IPS DF 6.9 (cell line): Measurements from ENCODE around the gene GLI3.

Source experiments
- DNase-seq: peaks from one replicate; pipeline ENCODE4 v3.0.0-alpha.2; 2013; ENCODE audit warnings: low read depth, low spot score
- H3K27ac ChIP-seq: one replicate; pipeline ENCODE4 v1.5.1; 2013; ENCODE audit warnings: low read length, control low read depth
- H3K27me3 ChIP-seq: 2 replicates; pipeline ENCODE4 v1.6.1; 2013; ENCODE audit warnings: mild to moderate bottlenecking, low read length; ENCODE audit not compliant: control insufficient read depth, insufficient read depth
- H3K36me3 ChIP-seq: 2 replicates; pipeline ENCODE4 v1.6.1; 2013; ENCODE audit warnings: low read length; ENCODE audit not compliant: control insufficient read depth, insufficient read depth
- H3K4me1 ChIP-seq: 2 replicates; pipeline ENCODE4 v1.6.1; 2013; ENCODE audit warnings: low read length; ENCODE audit not compliant: control insufficient read depth, insufficient read depth
- H3K4me3 ChIP-seq: 2 replicates; pipeline ENCODE4 v1.5.1; 2013; ENCODE audit warnings: mild to moderate bottlenecking, low read length
- H3K9me3 ChIP-seq: 2 replicates; pipeline ENCODE4 v1.6.1; 2013; ENCODE audit warnings: low read length, inconsistent platforms; ENCODE audit not compliant: control insufficient read depth, insufficient read depth
- WGBS: extraction: QIAGEN DNeasy Blood & Tissue Kit; methylation state at CpG from one replicate; pipeline ENCODE4 v1.1.7; 2013; ENCODE audit warnings: mixed read lengths, missing lambda C conversion rate; ENCODE audit not compliant: insufficient read length, insufficient coverage; 5-methylcytosine and 5-hydroxymethylcytosine counted together

GLI3 gene

GRCh38 chr7:42090056-42090455, 147.0 kb downstream of the GLI3 start:
- Histone ChIP-seq H3K9me3 (no peaks in the 10 kb centered on the region), H3K27ac (no peak overlapping the region), H3K27me3 (peaks cover 52% of the 10 kb centered on the region), H3K4me1 (peaks cover 4% of the 10 kb centered on the region), H3K4me3 (no peak overlapping the region), H3K36me3 (no peaks in the 10 kb centered on the region)
- DNase-seq = no peak
- WGBS = no CpG with 5 or more reads among the region's 2 CpGs

- H3K27ac ChIP-seq = no peak overlapping the region
- H3K27me3 ChIP-seq = peaks cover 41% of the 10 kb centered on the region
- DNase-seq = no peak
- no peak overlapping the region for H3K4me3 ChIP-seq
- H3K4me1 ChIP-seq = peaks cover 4% of the 10 kb centered on the region
- H3K36me3 ChIP-seq = no peaks in the 10 kb centered on the region
- WGBS = no CpG with 5 or more reads among the region's 2 CpGs
- H3K9me3 ChIP-seq = no peaks in the 10 kb centered on the region
These were observed 149.4 kb downstream of the GLI3 start for GRCh38 chr7:42087616-42088015.

DNA sequence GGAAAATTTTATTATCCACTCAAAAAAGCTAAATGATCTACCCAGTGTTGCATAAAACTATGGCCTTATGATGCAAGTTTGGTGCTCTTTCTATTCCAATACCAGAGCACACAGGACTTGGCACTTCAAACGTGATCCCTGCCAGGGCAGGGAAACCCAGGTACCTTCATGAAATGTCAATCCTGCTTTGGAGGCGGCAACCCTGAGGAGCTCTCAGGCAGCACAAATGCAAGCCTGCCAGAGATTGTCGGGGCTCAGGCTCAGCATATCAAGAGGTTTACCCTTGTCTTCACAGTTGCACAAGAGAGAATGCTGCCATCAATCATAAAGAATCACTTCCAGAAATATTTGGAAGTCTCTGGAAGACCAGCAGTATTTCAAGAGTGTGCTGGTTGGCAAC, 151.5 kb downstream of the GLI3 start:
- WGBS = no CpG with 5 or more reads among the region's 3 CpGs
- no peak for DNase-seq
- peaks cover 35% of the 10 kb centered on the region for H3K27me3 ChIP-seq

DNA sequence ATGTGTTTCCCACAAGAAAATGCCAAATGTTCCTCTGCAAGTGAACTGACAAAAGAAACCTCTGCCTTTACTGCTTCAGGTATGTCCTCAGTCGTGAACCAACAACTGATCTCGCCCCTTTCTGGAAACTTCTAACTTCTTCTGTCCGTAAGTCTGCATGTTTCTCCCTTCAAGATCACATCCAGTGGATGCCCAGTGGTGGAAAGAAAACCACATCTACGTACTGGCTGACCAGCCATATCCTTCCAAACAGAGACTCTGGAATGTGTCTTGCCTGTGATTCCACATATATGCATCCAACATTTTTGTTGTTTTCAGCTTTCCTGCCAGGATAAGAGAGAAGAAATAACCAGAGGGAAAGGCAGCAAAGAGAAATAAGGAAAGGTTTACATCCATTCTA, 152.7 kb downstream of the GLI3 start:
- no peaks in the 10 kb centered on the region; the same call in 1 of the 2 replicates for H3K4me1 ChIP-seq
- no CpG with 5 or more reads among the region's 4 CpGs for WGBS
- DNase-seq = no peak

More for the DNA sequence above, 151.5 kb downstream of the GLI3 start:
- H3K9me3 ChIP-seq = no peaks in the 10 kb centered on the region
- H3K4me1 ChIP-seq = no peaks in the 10 kb centered on the region; the same call in none of the 2 replicates
- no peak overlapping the region for H3K4me3 ChIP-seq
- H3K27ac ChIP-seq = no peak overlapping the region
- H3K36me3 ChIP-seq = no peaks in the 10 kb centered on the region

GRCh38 chr7:42083284-42083683, 153.7 kb downstream of the GLI3 start:
- no peak for DNase-seq
- Histone ChIP-seq H3K27ac (no peak overlapping the region), H3K4me3 (no peak overlapping the region), H3K9me3 (no peaks in the 10 kb centered on the region), H3K4me1 (no peaks in the 10 kb centered on the region; the same call in 1 of the 2 replicates), H3K27me3 (peaks cover 14% of the 10 kb centered on the region), H3K36me3 (no peaks in the 10 kb centered on the region)
- WGBS = no CpG with 5 or more reads among the region's 1 CpG

More for the DNA sequence above, 152.7 kb downstream of the GLI3 start:
- H3K27ac ChIP-seq = no peak overlapping the region
- H3K9me3 ChIP-seq = no peaks in the 10 kb centered on the region
- H3K4me3 ChIP-seq = no peak overlapping the region
- H3K36me3 ChIP-seq = no peaks in the 10 kb centered on the region
- H3K27me3 ChIP-seq = peaks cover 24% of the 10 kb centered on the region

- Histone ChIP-seq H3K36me3 (no peaks in the 10 kb centered on the region), H3K4me1 (no peaks in the 10 kb centered on the region; the same call in 1 of the 2 replicates), H3K4me3 (no peak overlapping the region), H3K27ac (no peak overlapping the region), H3K27me3 (peaks cover 8% of the 10 kb centered on the region; the same call in 1 of the 2 replicates), H3K9me3 (no peaks in the 10 kb centered on the region)
- no CpG with 5 or more reads among the region's 8 CpGs for WGBS
- no peak for DNase-seq
These were observed 154.9 kb downstream of the GLI3 start for GRCh38 chr7:42082144-42082543.

GRCh38 chr7:42081671-42082070, 155.3 kb downstream of the GLI3 start:
- Histone ChIP-seq H3K27ac (no peak overlapping the region), H3K4me3 (no peak overlapping the region), H3K9me3 (no peaks in the 10 kb centered on the region), H3K27me3 (peaks cover 3% of the 10 kb centered on the region; the same call in 1 of the 2 replicates), H3K36me3 (no peaks in the 10 kb centered on the region), H3K4me1 (no peaks in the 10 kb centered on the region; the same call in 1 of the 2 replicates)
- DNase-seq = no peak
- no CpG with 5 or more reads among the region's 2 CpGs for WGBS

- H3K36me3 ChIP-seq = no peaks in the 10 kb centered on the region
These were observed 156.0 kb downstream of the GLI3 start for GRCh38 chr7:42080841-42081586.

DNA sequence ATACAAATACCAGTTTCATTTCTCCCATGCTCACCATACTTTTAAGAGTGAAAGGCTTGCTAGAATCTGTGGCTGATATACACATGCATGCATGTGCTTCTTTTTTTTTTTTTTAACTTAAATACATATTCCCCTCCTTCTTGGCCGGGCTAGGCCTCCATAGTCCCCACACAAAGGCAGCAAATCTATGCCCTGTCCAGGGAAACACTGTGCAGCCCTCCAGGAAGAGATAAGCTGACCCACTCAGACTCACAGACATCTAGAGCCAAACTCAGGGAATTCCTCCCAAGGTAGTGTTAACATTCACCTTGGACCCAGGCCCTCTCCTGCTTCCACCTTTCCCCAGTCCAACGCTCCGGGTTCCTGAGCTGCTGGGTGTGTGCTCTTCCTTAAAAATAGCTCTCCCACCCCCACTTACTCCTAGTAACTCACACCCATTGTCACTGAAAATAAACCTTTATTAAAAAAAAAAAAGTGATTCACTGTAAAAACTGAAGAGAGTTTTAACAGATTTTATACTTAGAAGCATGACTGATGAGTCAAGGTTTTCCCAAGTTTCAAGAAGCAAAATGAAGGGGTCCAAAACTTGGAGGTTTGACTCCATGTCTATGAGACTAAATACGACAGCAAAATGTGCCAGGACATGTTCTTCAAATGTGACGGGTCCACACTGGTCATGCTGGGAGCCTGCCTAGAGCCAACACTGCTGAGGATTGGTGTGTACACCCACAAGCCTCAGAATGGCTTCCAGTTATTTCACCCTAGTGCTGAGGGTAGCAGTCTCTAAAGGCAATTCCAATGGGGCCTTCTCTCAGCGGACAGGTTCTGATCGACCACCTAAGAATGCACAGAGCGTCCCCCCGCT, 159.5 kb downstream of the GLI3 start:
- Histone ChIP-seq H3K4me3 (no peak overlapping the region), H3K36me3 (no peaks in the 10 kb centered on the region), H3K27me3 (no peaks in the 10 kb centered on the region), H3K4me1 (no peaks in the 10 kb centered on the region), H3K27ac (no peak overlapping the region), H3K9me3 (no peaks in the 10 kb centered on the region)
- DNase-seq = no peak
- WGBS = no CpG with 5 or more reads among the region's 9 CpGs

More at GRCh38 chr7:42080841-42081586, 156.0 kb downstream of the GLI3 start:
- no peaks in the 10 kb centered on the region for H3K4me1 ChIP-seq
- no peak overlapping the region for H3K27ac ChIP-seq
- no peak for DNase-seq
- H3K9me3 ChIP-seq = no peaks in the 10 kb centered on the region
- H3K4me3 ChIP-seq = no peak overlapping the region
- WGBS = no CpG with 5 or more reads among the region's 15 CpGs
- H3K27me3 ChIP-seq = no peaks in the 10 kb centered on the region; the same call in 1 of the 2 replicates

DNA sequence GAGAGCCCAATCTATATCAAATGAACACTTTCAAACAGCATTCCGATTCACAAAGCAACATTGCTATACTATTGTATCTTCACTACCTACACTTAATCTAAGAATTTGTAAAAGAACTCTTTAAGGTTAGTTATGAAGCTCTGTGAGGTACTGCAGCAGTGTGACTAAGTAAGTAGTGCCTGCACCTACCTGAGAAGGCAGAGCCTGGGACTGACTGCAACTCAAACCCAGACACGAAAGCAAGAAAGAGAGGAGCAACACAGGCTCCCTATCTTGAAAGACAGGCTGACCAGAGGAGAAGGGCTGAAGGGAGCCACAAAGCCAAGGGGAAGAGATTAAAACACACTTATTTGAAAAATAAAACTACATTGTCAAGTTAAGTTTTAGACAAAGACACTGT, 160.1 kb downstream of the GLI3 start:
- no peak overlapping the region for H3K27ac ChIP-seq
- no CpG with 5 or more reads among the region's 2 CpGs for WGBS
- no peak for DNase-seq
- no peaks in the 10 kb centered on the region for H3K9me3 ChIP-seq
- H3K27me3 ChIP-seq = no peaks in the 10 kb centered on the region
- no peaks in the 10 kb centered on the region for H3K4me1 ChIP-seq
- H3K4me3 ChIP-seq = no peak overlapping the region
- no peaks in the 10 kb centered on the region for H3K36me3 ChIP-seq
